WERI-Rb-1 (cell line): ENCODE data around the gene SWT1.
"Not testable (repeated sequence)": the region's sequence is repeated elsewhere in the genome, so short reads cannot be mapped to it uniquely, and the experiment has no call there.

Source experiments
- DNase-seq: peaks from one replicate; pipeline ENCODE4 v3.0.0-alpha.2; 2020
- H3K27ac ChIP-seq: fragments of 250-450 bp; sonication (Bioruptor Pico); 2 replicates; pipeline ENCODE4 v1.5.1; 2020; ENCODE audit warnings: mild to moderate bottlenecking, moderate library complexity
- H3K27me3 ChIP-seq: fragments of 250-450 bp; sonication (Bioruptor Pico); 2 replicates; pipeline ENCODE4 v1.5.1; 2021; ENCODE audit warnings: mild to moderate bottlenecking, low read depth, moderate library complexity; ENCODE audit not compliant: insufficient read depth, severe bottlenecking
- H3K36me3 ChIP-seq: fragments of 250-450 bp; sonication (Bioruptor Pico); 2 replicates; pipeline ENCODE4 v1.5.1; 2020; ENCODE audit warnings: mild to moderate bottlenecking, moderate library complexity
- H3K4me3 ChIP-seq: 2 replicates; pipeline ENCODE4 v1.5.1; 2011; ENCODE audit warnings: low read depth, mild to moderate bottlenecking, control low read depth, low read length
- H3K9me3 ChIP-seq: fragments of 250-450 bp; sonication (Bioruptor Pico); 2 replicates; pipeline ENCODE4 v1.5.1; 2021; ENCODE audit warnings: mild to moderate bottlenecking, moderate library complexity; ENCODE audit not compliant: severe bottlenecking
- TF ChIP-seq, protein P1 (sequence below): IDR thresholded peaks from 2 replicates; pipeline ENCODE4 v1.5.1; 2011; ENCODE audit warnings: low read depth, mild to moderate bottlenecking, control low read depth, inconsistent platforms, low read length

Gene SWT1

DNA sequence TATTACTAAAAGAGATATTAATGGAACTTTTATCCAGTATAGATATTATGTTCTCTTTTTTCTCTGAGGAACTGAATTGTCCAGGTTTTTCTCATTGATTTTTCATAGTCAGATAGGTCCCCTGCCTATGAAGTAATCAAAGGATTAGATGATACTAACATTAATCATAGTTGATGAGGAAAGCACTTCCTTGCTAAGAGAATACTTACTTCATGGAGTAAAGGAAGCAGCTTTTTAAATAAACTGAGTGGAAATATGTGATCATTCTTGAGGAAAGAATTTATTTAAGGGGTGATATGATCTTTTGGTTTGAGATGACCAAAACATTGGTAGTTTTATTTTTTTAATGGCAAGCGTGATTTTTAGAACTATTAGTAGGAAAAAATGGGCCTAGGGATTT is 58.9 kb downstream of the SWT1 start:
- H3K27me3 ChIP-seq: no peaks in the 10 kb centered on the region
- TF ChIP-seq, protein P1, sequence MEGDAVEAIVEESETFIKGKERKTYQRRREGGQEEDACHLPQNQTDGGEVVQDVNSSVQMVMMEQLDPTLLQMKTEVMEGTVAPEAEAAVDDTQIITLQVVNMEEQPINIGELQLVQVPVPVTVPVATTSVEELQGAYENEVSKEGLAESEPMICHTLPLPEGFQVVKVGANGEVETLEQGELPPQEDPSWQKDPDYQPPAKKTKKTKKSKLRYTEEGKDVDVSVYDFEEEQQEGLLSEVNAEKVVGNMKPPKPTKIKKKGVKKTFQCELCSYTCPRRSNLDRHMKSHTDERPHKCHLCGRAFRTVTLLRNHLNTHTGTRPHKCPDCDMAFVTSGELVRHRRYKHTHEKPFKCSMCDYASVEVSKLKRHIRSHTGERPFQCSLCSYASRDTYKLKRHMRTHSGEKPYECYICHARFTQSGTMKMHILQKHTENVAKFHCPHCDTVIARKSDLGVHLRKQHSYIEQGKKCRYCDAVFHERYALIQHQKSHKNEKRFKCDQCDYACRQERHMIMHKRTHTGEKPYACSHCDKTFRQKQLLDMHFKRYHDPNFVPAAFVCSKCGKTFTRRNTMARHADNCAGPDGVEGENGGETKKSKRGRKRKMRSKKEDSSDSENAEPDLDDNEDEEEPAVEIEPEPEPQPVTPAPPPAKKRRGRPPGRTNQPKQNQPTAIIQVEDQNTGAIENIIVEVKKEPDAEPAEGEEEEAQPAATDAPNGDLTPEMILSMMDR: no peak
- no peaks in the 10 kb centered on the region for H3K36me3 ChIP-seq
- no peak overlapping the region for H3K4me3 ChIP-seq
- no peak for DNase-seq
- no peak overlapping the region for H3K27ac ChIP-seq
- H3K9me3 ChIP-seq: no peaks in the 10 kb centered on the region

DNA sequence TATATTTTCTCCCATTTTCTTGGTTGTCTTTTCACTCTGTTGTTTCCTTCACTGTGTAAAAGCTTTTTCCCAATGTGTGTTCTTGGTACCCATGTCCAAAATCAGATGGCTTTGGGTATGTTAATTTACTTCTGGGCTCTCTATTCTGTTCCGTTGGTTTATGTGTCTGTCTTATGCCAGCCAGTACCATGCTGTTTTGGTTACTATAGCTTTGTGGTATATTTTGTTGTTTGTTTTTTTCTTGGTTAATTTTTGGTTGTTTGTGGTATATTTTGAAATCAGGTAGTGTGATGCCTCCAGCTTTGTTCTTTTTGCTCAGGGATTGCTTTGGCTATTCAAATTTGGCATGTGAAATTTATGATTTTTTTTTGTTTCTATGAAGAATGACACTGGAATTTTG is 67.2 kb downstream of the SWT1 start:
- Histone ChIP-seq H3K27me3 (no peaks in the 10 kb centered on the region), H3K36me3 (no peaks in the 10 kb centered on the region), H3K27ac (no peak overlapping the region), H3K4me3 (no peak overlapping the region), H3K9me3 (no peaks in the 10 kb centered on the region)
- TF ChIP-seq, protein P1: no peak
- DNase-seq: no peak

DNA sequence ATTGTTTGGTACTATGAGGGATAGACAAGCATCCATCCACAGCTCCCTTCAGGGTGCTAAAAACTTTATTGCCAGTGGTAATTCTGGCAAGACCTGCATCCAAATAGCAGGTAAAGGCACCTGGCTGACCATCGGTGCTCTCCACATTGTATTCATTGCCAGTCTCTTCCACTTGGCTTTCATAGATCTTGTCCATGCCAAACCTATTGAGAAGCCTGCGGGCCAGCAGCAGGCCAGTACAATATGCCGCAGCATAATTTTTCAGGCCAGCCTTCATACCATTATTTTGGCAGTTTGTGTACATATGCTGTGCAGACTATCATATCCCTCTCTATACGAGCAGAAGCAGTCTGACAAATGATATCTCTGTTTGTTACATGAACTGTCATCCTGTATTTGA is 70.2 kb downstream of the SWT1 start:
- H3K27ac ChIP-seq: no peak overlapping the region
- no peak overlapping the region for H3K4me3 ChIP-seq
- H3K9me3 ChIP-seq: no peaks in the 10 kb centered on the region
- TF ChIP-seq, protein P1: no peak
- no peaks in the 10 kb centered on the region for H3K36me3 ChIP-seq
- no peaks in the 10 kb centered on the region for H3K27me3 ChIP-seq
- DNase-seq: no peak

DNA sequence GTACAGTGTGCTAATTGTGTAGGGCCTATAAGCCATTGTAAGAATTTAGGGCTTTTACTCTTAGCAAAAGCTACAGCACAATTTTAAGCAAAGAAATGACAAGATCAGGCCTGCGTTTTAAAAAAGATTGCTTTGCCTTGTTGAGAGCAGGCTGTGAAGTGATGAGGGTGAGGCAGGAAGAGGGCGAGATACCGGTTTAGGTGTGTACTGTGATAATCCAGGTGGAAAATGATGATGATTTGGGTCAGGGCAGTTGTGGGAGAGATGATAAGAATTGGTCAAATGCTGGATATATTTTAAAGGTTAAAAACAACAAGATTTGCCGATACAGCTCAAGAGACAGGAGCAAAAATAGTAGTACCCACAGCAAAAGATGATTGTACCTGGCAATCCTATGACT is 72.0 kb downstream of the SWT1 start:
- no peaks in the 10 kb centered on the region for H3K36me3 ChIP-seq
- no peak for DNase-seq
- TF ChIP-seq, protein P1: no peak
- H3K27me3 ChIP-seq: no peaks in the 10 kb centered on the region
- no peak overlapping the region for H3K27ac ChIP-seq
- H3K9me3 ChIP-seq: no peaks in the 10 kb centered on the region
- no peak overlapping the region for H3K4me3 ChIP-seq

DNA sequence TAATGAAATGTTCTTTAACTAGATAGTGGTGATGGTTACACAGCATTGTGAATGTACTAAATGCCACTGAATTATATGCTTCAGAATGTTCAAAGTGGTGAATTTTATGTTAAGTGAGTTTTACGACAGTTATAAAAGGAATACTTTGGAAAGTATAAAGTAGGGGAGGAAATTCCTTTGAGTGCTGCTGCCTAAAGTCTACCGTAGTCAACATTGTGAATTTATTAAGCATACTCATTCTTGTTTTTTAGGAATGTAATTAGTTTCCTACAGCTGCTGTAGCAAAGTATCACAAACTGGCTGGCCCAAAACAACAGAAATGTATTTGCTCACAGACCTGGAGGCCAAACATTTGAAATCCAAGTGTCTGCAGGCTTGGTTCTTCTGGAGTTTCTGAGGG is 73.0 kb downstream of the SWT1 start:
- H3K27ac ChIP-seq: no peak overlapping the region
- H3K9me3 ChIP-seq: no peaks in the 10 kb centered on the region
- DNase-seq: no peak
- H3K4me3 ChIP-seq: no peak overlapping the region
- TF ChIP-seq, protein P1: no peak
- H3K27me3 ChIP-seq: no peaks in the 10 kb centered on the region
- no peaks in the 10 kb centered on the region for H3K36me3 ChIP-seq

DNA sequence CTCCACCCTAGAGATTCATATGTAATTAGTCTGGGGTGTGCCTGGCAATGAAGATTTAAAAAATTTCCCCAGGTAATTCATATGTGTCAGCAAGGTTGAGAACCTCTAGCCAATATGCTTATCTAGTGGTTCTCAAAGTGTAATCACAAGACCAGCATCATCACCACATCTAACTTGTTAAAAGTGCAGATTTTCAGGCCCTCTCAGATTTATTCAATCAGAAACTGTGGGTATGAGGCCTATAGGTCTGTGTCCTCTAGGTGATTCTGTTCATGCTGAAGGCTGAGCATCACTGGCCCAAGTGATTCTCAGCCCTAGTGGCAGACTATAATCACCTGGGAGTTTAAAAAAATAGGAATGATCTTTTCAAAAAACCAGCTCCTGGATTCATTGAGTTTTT is 75.9 kb downstream of the SWT1 start:
- no peaks in the 10 kb centered on the region for H3K36me3 ChIP-seq
- H3K27me3 ChIP-seq: no peaks in the 10 kb centered on the region
- H3K9me3 ChIP-seq: no peaks in the 10 kb centered on the region
- DNase-seq: no peak
- TF ChIP-seq, protein P1: no peak
- no peak overlapping the region for H3K4me3 ChIP-seq
- no peak overlapping the region for H3K27ac ChIP-seq

DNA sequence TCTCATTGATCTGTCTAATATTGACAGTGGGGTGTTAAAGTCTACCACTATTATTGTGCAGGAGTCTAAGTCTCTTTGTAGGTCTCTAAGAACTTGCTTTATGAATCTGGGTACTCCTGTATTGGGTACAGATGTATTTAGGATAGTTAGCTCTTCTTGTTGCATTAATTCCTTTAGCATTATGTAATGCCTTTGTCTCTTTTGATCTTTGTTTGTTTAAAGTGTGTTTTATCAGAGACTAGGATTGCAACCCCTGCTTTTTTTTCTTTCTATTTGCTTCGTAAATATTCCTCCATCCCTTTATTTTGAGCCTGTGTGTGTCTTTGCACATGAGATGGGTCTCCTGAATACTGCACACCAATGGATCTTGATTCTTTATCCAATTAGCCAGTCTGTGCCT is 77.2 kb downstream of the SWT1 start:
- H3K27ac ChIP-seq, DNase-seq, H3K36me3 ChIP-seq, H3K4me3 ChIP-seq, H3K9me3 ChIP-seq, H3K27me3 ChIP-seq: not testable (repeated sequence)

DNA sequence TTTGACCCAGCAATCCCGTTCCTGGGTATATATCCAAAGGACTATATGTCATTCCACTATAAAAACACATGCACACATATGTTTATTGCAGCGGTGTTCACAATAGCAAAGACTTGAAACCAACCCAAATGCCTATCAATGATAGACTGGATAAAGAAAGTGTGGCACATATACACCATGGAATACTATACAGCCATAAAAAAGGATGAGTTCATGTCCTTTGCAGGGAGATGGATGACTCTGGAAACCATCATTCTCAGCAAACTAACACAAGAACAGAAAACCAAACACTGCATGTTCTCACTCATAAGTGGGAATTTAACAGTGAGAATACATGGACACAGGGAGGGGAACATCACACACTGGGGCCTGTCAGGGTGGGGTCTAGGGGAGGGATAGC is 80.2 kb downstream of the SWT1 start:
- not testable (repeated sequence) for H3K36me3 ChIP-seq, H3K27ac ChIP-seq, H3K4me3 ChIP-seq, H3K27me3 ChIP-seq, H3K9me3 ChIP-seq, DNase-seq
